Measurements from ENCODE around the gene ZNF672. TPM values are rescaled to one million over a fixed set of nuclear protein-coding genes. Genes with fewer than 3 reads are reported as not detected.

The ZNF672 gene
- total and polyA plus RNA-seq, 2 of the 13 experiments (the other 11 are each of a cell fraction or from before 2014, with no cell fraction given): 17.2 to 22.9 TPM

DNA sequence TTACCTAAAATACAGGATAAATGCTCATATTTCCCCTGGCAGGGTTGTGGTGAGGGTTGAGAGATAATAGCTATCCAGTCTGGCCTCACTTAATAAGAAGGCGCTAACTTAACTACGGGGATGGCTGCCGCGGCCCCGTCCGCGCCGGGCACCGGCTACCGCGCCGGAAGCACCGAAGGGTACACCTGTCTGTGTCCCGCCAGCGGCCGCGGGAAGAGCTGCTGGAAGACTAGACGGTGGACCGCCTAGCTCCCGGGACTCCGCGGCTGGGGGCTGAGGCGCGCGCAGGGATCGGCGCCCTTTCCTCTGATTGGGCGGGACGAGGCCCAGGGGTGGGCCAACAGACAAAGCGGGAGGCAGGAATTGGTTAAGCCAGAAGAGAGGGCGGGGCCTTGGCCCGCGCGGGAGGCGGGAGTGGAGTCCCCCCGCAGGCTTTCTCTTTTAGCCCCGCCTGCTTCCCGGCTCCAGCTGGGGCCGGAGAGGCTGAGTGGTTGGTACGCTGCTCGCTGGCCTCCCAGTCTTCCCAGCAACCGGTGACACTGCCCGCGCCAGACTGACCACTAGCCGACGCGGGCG lies at the start of gene ZNF672 (continued):
- TF ChIP-seq NR0B2 (CRISPR knock-in tag; IDR thresholded peaks at IDR 0.05) (0 out of 2 replicates have a peak, but pooled peaks have one; percentile 8), ZNF275 (CRISPR knock-in tag; IDR thresholded peaks at IDR 0.05; ENCODE audit: borderline replicate concordance) (no peak), NKX3-1 (CRISPR knock-in tag; IDR thresholded peaks at IDR 0.05) (no peak), CC2D1A (CRISPR knock-in tag; IDR thresholded peaks at IDR 0.05) (no peak), CENPX (CRISPR knock-in tag; IDR thresholded peaks at IDR 0.05) (no peak), ZNF256 (CRISPR knock-in tag; conservative IDR thresholded peaks at IDR 0.05) (0 out of 2 replicates have a peak, but pooled peaks have one; percentile 10), ZIK1 (CRISPR knock-in tag; IDR thresholded peaks at IDR 0.05; ENCODE audit: borderline replicate concordance, low read depth) (peak; percentile 48; the same call in 1 of the 2 replicates), ZNF773 (CRISPR knock-in tag; IDR thresholded peaks at IDR 0.05; ENCODE audit: borderline replicate concordance) (no peak), MIER2 (CRISPR knock-in tag; IDR thresholded peaks at IDR 0.05) (0 out of 2 replicates have a peak, but pooled peaks have one; percentile 13), RCOR2 (CRISPR knock-in tag; IDR thresholded peaks at IDR 0.05) (no peak), SMARCE1 (IDR thresholded peaks at IDR 0.05; ENCODE audit: borderline replicate concordance) (no peak), ZNF414 (CRISPR knock-in tag; IDR thresholded peaks at IDR 0.05) (no peak), ZSCAN21 (CRISPR knock-in tag; IDR thresholded peaks at IDR 0.05; ENCODE audit: borderline replicate concordance) (no peak), RFXANK (CRISPR knock-in tag; IDR thresholded peaks at IDR 0.05) (peak; percentile 99), ZBTB42 (CRISPR knock-in tag; IDR thresholded peaks at IDR 0.05) (peak; percentile 76; the same call in 1 of the 2 replicates), BCL6 (CRISPR knock-in tag; IDR thresholded peaks at IDR 0.05) (0 out of 2 replicates have a peak, but pooled peaks have one; percentile 4), KLF12 (CRISPR knock-in tag; IDR thresholded peaks at IDR 0.05; ENCODE audit: borderline replicate concordance) (peak; percentile 54; the same call in 1 of the 2 replicates), ZNF737 (CRISPR knock-in tag; IDR thresholded peaks at IDR 0.05; ENCODE audit: borderline replicate concordance) (no peak), ZNF678 (CRISPR knock-in tag; IDR thresholded peaks at IDR 0.05) (0 out of 2 replicates have a peak, but pooled peaks have one; percentile 4), TBP (CRISPR knock-in tag; IDR thresholded peaks at IDR 0.05) (no peak)
- TF ChIP-seq, protein P1, sequence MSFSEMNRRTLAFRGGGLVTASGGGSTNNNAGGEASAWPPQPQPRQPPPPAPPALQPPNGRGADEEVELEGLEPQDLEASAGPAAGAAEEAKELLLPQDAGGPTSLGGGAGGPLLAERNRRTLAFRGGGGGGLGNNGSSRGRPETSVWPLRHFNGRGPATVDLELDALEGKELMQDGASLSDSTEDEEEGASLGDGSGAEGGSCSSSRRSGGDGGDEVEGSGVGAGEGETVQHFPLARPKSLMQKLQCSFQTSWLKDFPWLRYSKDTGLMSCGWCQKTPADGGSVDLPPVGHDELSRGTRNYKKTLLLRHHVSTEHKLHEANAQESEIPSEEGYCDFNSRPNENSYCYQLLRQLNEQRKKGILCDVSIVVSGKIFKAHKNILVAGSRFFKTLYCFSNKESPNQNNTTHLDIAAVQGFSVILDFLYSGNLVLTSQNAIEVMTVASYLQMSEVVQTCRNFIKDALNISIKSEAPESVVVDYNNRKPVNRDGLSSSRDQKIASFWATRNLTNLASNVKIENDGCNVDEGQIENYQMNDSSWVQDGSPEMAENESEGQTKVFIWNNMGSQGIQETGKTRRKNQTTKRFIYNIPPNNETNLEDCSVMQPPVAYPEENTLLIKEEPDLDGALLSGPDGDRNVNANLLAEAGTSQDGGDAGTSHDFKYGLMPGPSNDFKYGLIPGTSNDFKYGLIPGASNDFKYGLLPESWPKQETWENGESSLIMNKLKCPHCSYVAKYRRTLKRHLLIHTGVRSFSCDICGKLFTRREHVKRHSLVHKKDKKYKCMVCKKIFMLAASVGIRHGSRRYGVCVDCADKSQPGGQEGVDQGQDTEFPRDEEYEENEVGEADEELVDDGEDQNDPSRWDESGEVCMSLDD (CRISPR knock-in tag; IDR thresholded peaks at IDR 0.05; ENCODE audit: borderline replicate concordance): no peak
- TF ChIP-seq, protein P2, sequence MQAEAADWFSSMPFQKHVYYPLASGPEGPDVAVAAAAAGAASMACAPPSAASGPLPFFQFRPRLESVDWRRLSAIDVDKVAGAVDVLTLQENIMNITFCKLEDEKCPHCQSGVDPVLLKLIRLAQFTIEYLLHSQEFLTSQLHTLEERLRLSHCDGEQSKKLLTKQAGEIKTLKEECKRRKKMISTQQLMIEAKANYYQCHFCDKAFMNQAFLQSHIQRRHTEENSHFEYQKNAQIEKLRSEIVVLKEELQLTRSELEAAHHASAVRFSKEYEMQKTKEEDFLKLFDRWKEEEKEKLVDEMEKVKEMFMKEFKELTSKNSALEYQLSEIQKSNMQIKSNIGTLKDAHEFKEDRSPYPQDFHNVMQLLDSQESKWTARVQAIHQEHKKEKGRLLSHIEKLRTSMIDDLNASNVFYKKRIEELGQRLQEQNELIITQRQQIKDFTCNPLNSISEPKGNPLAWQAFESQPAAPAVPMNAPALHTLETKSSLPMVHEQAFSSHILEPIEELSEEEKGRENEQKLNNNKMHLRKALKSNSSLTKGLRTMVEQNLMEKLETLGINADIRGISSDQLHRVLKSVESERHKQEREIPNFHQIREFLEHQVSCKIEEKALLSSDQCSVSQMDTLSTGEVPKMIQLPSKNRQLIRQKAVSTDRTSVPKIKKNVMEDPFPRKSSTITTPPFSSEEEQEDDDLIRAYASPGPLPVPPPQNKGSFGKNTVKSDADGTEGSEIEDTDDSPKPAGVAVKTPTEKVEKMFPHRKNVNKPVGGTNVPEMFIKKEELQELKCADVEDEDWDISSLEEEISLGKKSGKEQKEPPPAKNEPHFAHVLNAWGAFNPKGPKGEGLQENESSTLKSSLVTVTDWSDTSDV (CRISPR knock-in tag; IDR thresholded peaks at IDR 0.05): no peak

All from HepG2 (cell line).